HCT116 (cell line): ENCODE measurements around the gene STON2. TPM values are rescaled to one million over a fixed set of nuclear protein-coding genes. Genes with fewer than 3 reads are reported as not detected.

Source experiments
- ATAC-seq: fragments of 200-7000 bp; cut with Tn5 transposase; 2 replicates; pipeline ENCODE4 v1.9.1; 2020; ENCODE audit warnings: mild to moderate bottlenecking, moderate library complexity
- BruUV-seq: library from RNA; stranded (reverse); fragments of 400-500 nt; replicated peaks from 2 replicates; lab custom pipeline; 2021; lab: Mats Ljungman, UMichigan
- CTCF ChIA-PET: fragments of 300-600 bp; sonication (Branson Sonifier 250); formaldehyde crosslinking; loops from one replicate; lab custom pipeline; 2021; ENCODE audit warnings: antibody characterized with exemption; lab: Charles Lee
- POLR2A ChIA-PET: fragments of 300-600, 350-600 bp; sonication (Branson Sonifier 250); formaldehyde crosslinking; loops from one replicate; lab custom pipeline; 2021; ENCODE audit warnings: antibody characterized with exemption; lab: Charles Lee
- RAD21 ChIA-PET, 2 experiments: fragments of 300-600 bp; sonication (Branson Sonifier 250); formaldehyde crosslinking; loops; one replicate each; lab custom pipeline; 2023; ENCODE audit warnings: low total read pairs in 2 of 2; ENCODE audit not compliant: uncharacterized antibody in 2 of 2, unreplicated experiment in 2 of 2, low non-redundant PET in 1 of 2; lab: Charles Lee
- DNase-seq: peaks from one replicate; pipeline ENCODE4 v3.0.0-alpha.2; 2010; ENCODE audit warnings: low read depth, low spot score
- H2AFZ ChIP-seq: fragments of 200-600 bp; shearing (Covaris generic), sonication (generic); 2 replicates; pipeline ENCODE4 v1.6.1; 2017; ENCODE audit warnings: low read depth, mixed run types, mixed read lengths, antibody characterized with exemption, low read length; ENCODE audit not compliant: poor library complexity, severe bottlenecking
- H3K27ac ChIP-seq: 2 replicates; pipeline ENCODE4 v1.5.1; 2012; ENCODE audit warnings: low read depth, low read length
- H3K27me3 ChIP-seq: fragments of 200-600 bp; sonication (generic); 2 replicates; pipeline ENCODE4 v1.6.1; 2016; ENCODE audit warnings: mixed run types, low read length, mixed read lengths; ENCODE audit not compliant: insufficient read depth
- H3K36me3 ChIP-seq, 2 experiments: fragments of 200-500 bp in 1 of 2; fragments of 200-600 bp in 1 of 2; sonication (Bioruptor generic) in 1 of 2; sonication (generic) in 1 of 2; 2 replicates each; pipeline versions ENCODE4 v1.5.1 to v1.6.1; 2014 to 2016; ENCODE audit warnings: low read length in 2 of 2, inconsistent platforms in 1 of 2, mixed read lengths in 1 of 2, mixed run types in 1 of 2; ENCODE audit not compliant: insufficient read depth in 2 of 2, control insufficient read depth in 1 of 2
- H3K4me1 ChIP-seq, 2 experiments: fragments of 200-600 bp in 1 of 2; sonication (generic) in 1 of 2; 2 replicates each; pipeline versions ENCODE4 v1.5.1 to v1.6.1; 2012 to 2017; ENCODE audit warnings: low read length in 2 of 2, inconsistent platforms in 1 of 2, mild to moderate bottlenecking in 1 of 2, mixed read lengths in 1 of 2, mixed run types in 1 of 2, moderate library complexity in 1 of 2; ENCODE audit not compliant: insufficient read depth in 2 of 2, control insufficient read depth in 1 of 2
- H3K4me2 ChIP-seq: fragments of 200-600 bp; sonication (generic); 2 replicates; pipeline ENCODE4 v1.6.1; 2017; ENCODE audit warnings: mixed run types, low read length, mixed read lengths
- H3K4me3 ChIP-seq, 2 experiments: fragments of 200-600 bp in 1 of 2; sonication (generic) in 1 of 2; replicated peaks in 1 of 2; 2 replicates each; pipeline ENCODE4 v1.5.1; 2011 to 2016; ENCODE audit warnings: low read length in 2 of 2, control low read depth in 1 of 2, low read depth in 1 of 2, mild to moderate bottlenecking in 1 of 2, mixed read lengths in 1 of 2, mixed run types in 1 of 2
- H3K79me2 ChIP-seq: fragments of 200-600 bp; sonication (generic); 2 replicates; pipeline ENCODE4 v1.6.1; 2017; ENCODE audit warnings: mild to moderate bottlenecking, mixed run types, low read length, moderate library complexity, mixed read lengths; ENCODE audit not compliant: insufficient read depth
- H3K9ac ChIP-seq: fragments of 200-600 bp; sonication (generic); 2 replicates; pipeline ENCODE4 v1.6.1; 2016; ENCODE audit warnings: low read length, mixed read lengths
- H3K9me2 ChIP-seq: fragments of 200-600 bp; sonication (generic), shearing (Covaris generic); 2 replicates; pipeline ENCODE4 v1.6.1; 2017; ENCODE audit warnings: mixed run types, mild to moderate bottlenecking, moderate library complexity; ENCODE audit not compliant: insufficient read depth
- H3K9me3 ChIP-seq, 2 experiments: fragments of 200-500 bp in 1 of 2; fragments of 200-600 bp in 1 of 2; sonication (Bioruptor generic) in 1 of 2; sonication (generic) in 1 of 2; 2 replicates each; pipeline ENCODE4 v1.6.1; 2014 to 2017; ENCODE audit warnings: low read length in 2 of 2, mixed read lengths in 2 of 2, inconsistent platforms in 1 of 2, low read depth in 1 of 2, mild to moderate bottlenecking in 1 of 2, mixed run types in 1 of 2, moderate library complexity in 1 of 2; ENCODE audit not compliant: control insufficient read depth in 1 of 2, insufficient read depth in 1 of 2
- H4K20me1 ChIP-seq: fragments of 200-600 bp; sonication (generic), shearing (Covaris generic); 2 replicates; pipeline ENCODE4 v1.6.1; 2017; ENCODE audit warnings: mixed run types, mild to moderate bottlenecking, moderate library complexity; ENCODE audit not compliant: insufficient read depth
- ATF3 ChIP-seq: IDR thresholded peaks from 2 replicates; pipeline ENCODE4 v1.6.1; 2012
- CEBPB ChIP-seq: IDR thresholded peaks from 2 replicates; pipeline ENCODE4 v1.6.1; 2012; ENCODE audit warnings: low read depth
- EGR1 ChIP-seq: IDR thresholded peaks from 2 replicates; pipeline ENCODE4 v1.6.1; 2012; ENCODE audit warnings: low read depth
- EZH2 ChIP-seq: fragments of 200-600 bp; sonication (generic); IDR thresholded peaks from 2 replicates; pipeline ENCODE4 v1.6.1; 2017; ENCODE audit warnings: antibody characterized with exemption, mixed run types
- FOSL1 ChIP-seq: IDR thresholded peaks from 2 replicates; pipeline ENCODE4 v1.6.1; 2012; ENCODE audit warnings: low read depth
- POLR2A ChIP-seq: IDR thresholded peaks from 2 replicates; pipeline ENCODE4 v1.7.0; 2011; ENCODE audit warnings: borderline replicate concordance; ENCODE audit not compliant: insufficient read depth, insufficient read length; ENCODE audit errors: extremely low read depth
- POLR2AphosphoS5 ChIP-seq: IDR thresholded peaks from 2 replicates; pipeline ENCODE4 v1.6.1; 2011; ENCODE audit warnings: mild to moderate bottlenecking, low read depth, low read length, moderate library complexity
- SIN3A ChIP-seq: IDR thresholded peaks from 2 replicates; pipeline ENCODE4 v1.6.1; 2012; ENCODE audit warnings: low read depth
- SRF ChIP-seq: IDR thresholded peaks from 2 replicates; pipeline ENCODE4 v1.6.1; 2012; ENCODE audit warnings: low read depth
- ZFX ChIP-seq: fragments of 450-650 bp; IDR thresholded peaks from 2 replicates; pipeline ENCODE4 v1.6.1; 2017
- intact Hi-C: fragments of 100-400 bp; cut with micrococcal nuclease; formaldehyde crosslinking; loops from 2 replicates; pipeline ENCODE4 v1.10.0; 2022
- total RNA-seq: library from RNA; stranded (reverse); gene quantifications from one replicate; pipeline ENCODE4 v1.2.1, GENCODE V29; 2021; ENCODE audit not compliant: unreplicated experiment
- TF ChIP-seq, protein P1 (sequence below): IDR thresholded peaks from 2 replicates; pipeline ENCODE4 v1.6.1; 2011; ENCODE audit warnings: mild to moderate bottlenecking, low read length, moderate library complexity; ENCODE audit not compliant: insufficient replicate concordance; ENCODE audit errors: extremely low read depth

The STON2 gene
- total RNA-seq, 1 experiment from 2014 or later = 4.1 TPM

DNA sequence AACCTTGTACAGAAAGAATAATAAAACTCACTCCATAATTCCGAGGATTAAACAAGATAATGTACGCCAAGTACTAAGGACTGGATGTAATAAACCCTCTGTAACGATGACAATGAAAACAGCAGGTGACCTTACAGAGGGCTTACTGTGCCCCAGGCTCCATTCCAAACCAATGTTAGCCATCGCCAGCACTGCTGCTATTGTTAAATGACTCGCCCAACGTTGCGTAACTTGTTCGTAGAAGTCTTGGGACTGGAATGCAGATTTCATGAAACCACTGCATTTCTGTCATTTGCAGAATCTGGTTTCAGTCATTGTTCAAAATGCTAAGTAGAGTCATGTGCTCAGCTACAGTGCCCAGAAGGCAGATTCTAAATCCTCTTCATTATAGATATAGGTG lies 728 bp upstream of the STON2 start:
- peak; percentile 54 for DNase-seq
- RAD21 ChIA-PET = no interaction called here
- no peaks in the 10 kb centered on the region for H3K9me2 ChIP-seq
- TF ChIP-seq SRF = no peak
- TF ChIP-seq POLR2A = no peak
- no peak for TF ChIP-seq POLR2AphosphoS5
- TF ChIP-seq SIN3A = no peak; the same call in 1 of the 2 replicates
- TF ChIP-seq EZH2 = no peak
- TF ChIP-seq EGR1 = no peak
- TF ChIP-seq, protein P1, sequence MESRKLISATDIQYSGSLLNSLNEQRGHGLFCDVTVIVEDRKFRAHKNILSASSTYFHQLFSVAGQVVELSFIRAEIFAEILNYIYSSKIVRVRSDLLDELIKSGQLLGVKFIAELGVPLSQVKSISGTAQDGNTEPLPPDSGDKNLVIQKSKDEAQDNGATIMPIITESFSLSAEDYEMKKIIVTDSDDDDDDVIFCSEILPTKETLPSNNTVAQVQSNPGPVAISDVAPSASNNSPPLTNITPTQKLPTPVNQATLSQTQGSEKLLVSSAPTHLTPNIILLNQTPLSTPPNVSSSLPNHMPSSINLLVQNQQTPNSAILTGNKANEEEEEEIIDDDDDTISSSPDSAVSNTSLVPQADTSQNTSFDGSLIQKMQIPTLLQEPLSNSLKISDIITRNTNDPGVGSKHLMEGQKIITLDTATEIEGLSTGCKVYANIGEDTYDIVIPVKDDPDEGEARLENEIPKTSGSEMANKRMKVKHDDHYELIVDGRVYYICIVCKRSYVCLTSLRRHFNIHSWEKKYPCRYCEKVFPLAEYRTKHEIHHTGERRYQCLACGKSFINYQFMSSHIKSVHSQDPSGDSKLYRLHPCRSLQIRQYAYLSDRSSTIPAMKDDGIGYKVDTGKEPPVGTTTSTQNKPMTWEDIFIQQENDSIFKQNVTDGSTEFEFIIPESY = no peak
- TF ChIP-seq FOSL1 = peak; percentile 14; the same call in 1 of the 2 replicates
- no peak for TF ChIP-seq ZFX
- TF ChIP-seq ATF3 = no peak
- peak; percentile 95 for TF ChIP-seq CEBPB
- H2AFZ ChIP-seq = no peak overlapping the region
- peaks cover 18 to 36% of the 10 kb centered on the region in 2 experiments for H3K4me1 ChIP-seq
- BruUV-seq = no TSS peak
- no peaks in the 10 kb centered on the region for H4K20me1 ChIP-seq
- CTCF ChIA-PET = no interaction called here
- peak overlapping the region; percentile 68 for H3K4me2 ChIP-seq
- ATAC-seq = peak; percentile 70
- H3K79me2 ChIP-seq = no peaks in the 10 kb centered on the region
- H3K4me3 ChIP-seq = peak overlapping the region in 1 of 2 experiments; percentile 18; a peak in 2 of 4 replicates
- no peak overlapping the region for H3K27ac ChIP-seq
- no peak overlapping the region for H3K9ac ChIP-seq
- intact Hi-C loops = no loop called here
- no peaks in the 10 kb centered on the region; the same call in 1 of the 2 replicates for H3K27me3 ChIP-seq
- POLR2A ChIA-PET = no interaction called here
- no peaks in the 10 kb centered on the region for H3K36me3 ChIP-seq
- no peaks in the 10 kb centered on the region for H3K9me3 ChIP-seq
